AG10803 (cell line): Measurements from ENCODE around the gene EDC4.

Experiments
- DNase-seq: peaks from one replicate; pipeline ENCODE4 v3.0.0; 2010; ENCODE audit warnings: low read depth
- H3K4me3 ChIP-seq: 2 replicates; pipeline ENCODE4 v1.5.1; 2011; ENCODE audit warnings: mild to moderate bottlenecking, low read length, control low read depth
- CTCF ChIP-seq: conservative IDR thresholded peaks from 2 replicates; pipeline ENCODE4 v1.5.1; 2011; ENCODE audit warnings: mild to moderate bottlenecking, low read length, control low read depth, inconsistent platforms

Gene EDC4

DNA sequence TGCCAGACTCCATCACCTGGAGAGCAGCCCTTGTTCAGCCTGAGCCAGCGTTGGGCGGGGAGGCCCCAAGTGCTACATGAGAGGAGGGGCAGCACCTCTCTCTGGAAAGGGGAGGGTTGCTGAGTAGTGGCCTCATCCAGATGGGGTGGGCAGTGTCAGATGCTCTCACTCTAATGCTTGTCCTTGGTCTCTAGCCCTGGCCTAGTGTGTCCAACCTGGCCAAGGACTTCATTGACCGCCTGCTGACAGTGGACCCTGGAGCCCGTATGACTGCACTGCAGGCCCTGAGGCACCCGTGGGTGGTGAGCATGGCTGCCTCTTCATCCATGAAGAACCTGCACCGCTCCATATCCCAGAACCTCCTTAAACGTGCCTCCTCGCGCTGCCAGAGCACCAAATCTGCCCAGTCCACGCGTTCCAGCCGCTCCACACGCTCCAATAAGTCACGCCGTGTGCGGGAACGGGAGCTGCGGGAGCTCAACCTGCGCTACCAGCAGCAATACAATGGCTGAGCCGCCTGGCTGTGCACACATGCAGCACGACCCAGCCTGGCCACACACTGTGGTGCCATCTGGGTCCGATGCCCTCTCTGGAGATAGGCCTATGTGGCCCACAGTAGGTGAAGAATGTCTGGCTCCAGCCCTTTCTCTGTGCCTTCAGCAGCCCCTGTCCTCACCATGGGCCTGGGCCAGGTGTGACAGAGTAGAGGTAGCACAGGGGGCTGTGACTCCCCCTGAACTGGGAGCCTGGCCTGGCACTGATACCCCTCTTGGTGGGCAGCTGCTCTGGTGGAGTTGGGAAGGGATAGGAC, 54.5 kb downstream of the EDC4 start:
- no peak for DNase-seq
- H3K4me3 ChIP-seq: no peak overlapping the region
- TF ChIP-seq CTCF: no peak

DNA sequence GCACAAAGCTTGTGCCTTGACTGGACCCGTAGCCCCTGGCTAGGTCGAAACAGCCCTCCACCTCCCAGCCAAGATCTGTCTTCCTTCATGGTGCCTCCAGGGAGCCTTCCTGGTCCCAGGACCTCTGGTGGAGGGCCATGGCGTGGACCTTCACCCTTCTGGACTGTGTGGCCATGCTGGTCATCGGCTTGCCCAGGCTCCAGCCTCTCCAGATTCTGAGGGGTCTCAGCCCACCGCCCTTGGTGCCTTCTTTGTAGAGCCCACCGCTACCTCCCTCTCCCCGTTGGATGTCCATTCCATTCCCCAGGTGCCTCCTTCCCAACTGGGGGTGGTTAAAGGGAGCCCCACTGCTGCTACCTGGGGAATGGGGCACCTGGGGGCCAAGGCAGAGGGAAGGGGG, 55.3 kb downstream of the EDC4 start:
- no peak overlapping the region for H3K4me3 ChIP-seq
- TF ChIP-seq CTCF: no peak
- no peak for DNase-seq

- peak; percentile 49 for DNase-seq
- TF ChIP-seq CTCF: peak; percentile 86
- no peak overlapping the region for H3K4me3 ChIP-seq
Observed at GRCh38 chr16:67928561-67929364, 55.9 kb downstream of the EDC4 start.

GRCh38 chr16:67930191-67930590, 57.3 kb downstream of the EDC4 start:
- no peak overlapping the region for H3K4me3 ChIP-seq
- TF ChIP-seq CTCF: no peak
- DNase-seq: no peak

DNA sequence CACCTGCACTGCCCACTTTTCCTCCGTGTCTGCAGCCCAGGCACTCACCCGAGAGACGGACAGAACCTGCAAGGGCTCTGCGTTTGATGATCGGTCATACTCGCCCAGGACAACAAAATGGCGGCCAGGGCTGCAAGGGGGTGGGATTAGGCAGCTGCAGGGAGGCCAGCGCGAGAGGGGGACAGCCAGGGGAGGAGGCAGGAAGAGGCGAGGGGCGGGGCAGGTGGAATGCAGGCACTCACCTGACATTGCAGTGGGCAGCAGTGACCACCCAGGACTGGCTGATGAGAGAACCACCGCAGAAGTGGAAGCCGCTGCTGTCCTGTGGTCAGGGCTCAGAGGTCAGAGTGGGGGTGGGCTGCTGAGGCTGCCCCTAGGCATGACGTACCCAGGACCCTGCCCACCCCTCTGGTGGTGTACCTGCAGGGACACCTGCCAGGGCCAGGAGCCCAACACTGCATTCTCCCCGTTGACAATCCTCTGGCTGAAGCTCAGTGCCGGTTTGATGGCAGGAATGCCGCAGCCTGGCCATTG, 57.9 kb downstream of the EDC4 start:
- TF ChIP-seq CTCF: no peak
- DNase-seq: no peak
- no peak overlapping the region for H3K4me3 ChIP-seq
